ENCODE results near the gene BRD4. TPM values are rescaled to one million over a fixed set of nuclear protein-coding genes. Genes with fewer than 3 reads are reported as not detected.

Gene BRD4
- total and polyA plus RNA-seq, 2 donors (not counting 3 experiments of a cell fraction or from before 2014, with no cell fraction given): 14.9 to 125 TPM

DNA sequence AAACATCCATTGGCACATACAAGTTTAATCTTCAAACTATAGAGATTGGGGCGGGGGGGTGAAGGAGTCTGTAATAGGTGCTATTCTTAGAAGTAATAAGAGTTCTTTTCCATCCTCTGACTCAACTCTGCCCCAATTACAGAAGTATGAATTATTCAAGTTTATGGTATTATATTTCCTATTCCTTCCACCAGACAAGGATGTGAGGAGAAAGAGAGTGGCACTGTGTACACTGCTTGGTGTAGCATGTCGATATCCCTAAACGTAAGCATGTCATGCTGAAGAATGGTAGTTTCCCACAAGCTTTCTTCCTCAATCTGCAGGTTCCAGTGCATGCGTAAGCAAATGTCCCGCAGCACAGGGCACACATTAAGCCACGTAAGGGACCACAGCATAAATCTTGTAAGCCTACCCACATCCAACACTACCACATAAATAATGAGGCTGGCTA, 14.1 kb downstream of the BRD4 start:
- H3K4me2 ChIP-seq (ENCODE audit: insufficient read depth, low read length): no peak overlapping the region
- DNase-seq (ENCODE audit: low read depth, low spot score) (no peak), FAIRE-seq (no peak)
- CTCF ChIA-PET: interaction anchor here (0.5 to 1.3 kb wide), 5 partner anchors 10 to 226 kb away, joined by 3 to 5 read pairs (median 3); no protein-coding TSS in a partner anchor
- TF ChIP-seq MYC (IDR thresholded peaks at IDR 0.05; ENCODE audit: low read depth, low read length): no peak
- TF ChIP-seq, protein P1, sequence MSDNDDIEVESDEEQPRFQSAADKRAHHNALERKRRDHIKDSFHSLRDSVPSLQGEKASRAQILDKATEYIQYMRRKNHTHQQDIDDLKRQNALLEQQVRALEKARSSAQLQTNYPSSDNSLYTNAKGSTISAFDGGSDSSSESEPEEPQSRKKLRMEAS (IDR thresholded peaks at IDR 0.05; ENCODE audit: insufficient read depth, insufficient read length): no peak
- TF ChIP-seq EZH2 (IDR thresholded peaks at IDR 0.05; ENCODE audit: borderline replicate concordance, low read depth, low read length, severe bottlenecking): no peak
- no peak for TF ChIP-seq POLR2AphosphoS5 (IDR thresholded peaks at IDR 0.05; ENCODE audit: insufficient read depth, low read depth, low read length)
- TF ChIP-seq, protein P2, sequence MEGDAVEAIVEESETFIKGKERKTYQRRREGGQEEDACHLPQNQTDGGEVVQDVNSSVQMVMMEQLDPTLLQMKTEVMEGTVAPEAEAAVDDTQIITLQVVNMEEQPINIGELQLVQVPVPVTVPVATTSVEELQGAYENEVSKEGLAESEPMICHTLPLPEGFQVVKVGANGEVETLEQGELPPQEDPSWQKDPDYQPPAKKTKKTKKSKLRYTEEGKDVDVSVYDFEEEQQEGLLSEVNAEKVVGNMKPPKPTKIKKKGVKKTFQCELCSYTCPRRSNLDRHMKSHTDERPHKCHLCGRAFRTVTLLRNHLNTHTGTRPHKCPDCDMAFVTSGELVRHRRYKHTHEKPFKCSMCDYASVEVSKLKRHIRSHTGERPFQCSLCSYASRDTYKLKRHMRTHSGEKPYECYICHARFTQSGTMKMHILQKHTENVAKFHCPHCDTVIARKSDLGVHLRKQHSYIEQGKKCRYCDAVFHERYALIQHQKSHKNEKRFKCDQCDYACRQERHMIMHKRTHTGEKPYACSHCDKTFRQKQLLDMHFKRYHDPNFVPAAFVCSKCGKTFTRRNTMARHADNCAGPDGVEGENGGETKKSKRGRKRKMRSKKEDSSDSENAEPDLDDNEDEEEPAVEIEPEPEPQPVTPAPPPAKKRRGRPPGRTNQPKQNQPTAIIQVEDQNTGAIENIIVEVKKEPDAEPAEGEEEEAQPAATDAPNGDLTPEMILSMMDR (IDR thresholded peaks at IDR 0.05; ENCODE audit: extremely low read depth in 1 of 2, insufficient read depth in 1 of 2, low read depth in 1 of 2, low read length in 2 of 2): no peak
- BruUV-seq (replicated peaks): no TSS peak
- no peak overlapping the region for H3K4me3 ChIP-seq (replicated peaks in 1 of 3; ENCODE audit: insufficient read depth in 1 of 3, low read depth in 1 of 3, low read length in 3 of 3)
- peaks cover 8% of the 10 kb centered on the region for H3K4me1 ChIP-seq (ENCODE audit: control insufficient read depth, extremely low read depth, insufficient read depth, low read length)
- H3K79me2 ChIP-seq (ENCODE audit: control insufficient read depth, insufficient read depth, low read length): peaks cover 98% of the 10 kb centered on the region
- no peak overlapping the region for H2AFZ ChIP-seq (ENCODE audit: low read depth, low read length)
- POLR2A ChIA-PET: interaction anchor here (0.6 kb wide), 1 partner anchor 51 kb away, joined by 11 read pairs; no protein-coding TSS in a partner anchor
- H3K27ac ChIP-seq (ENCODE audit: insufficient read depth, low read depth, low read length): no peak overlapping the region
- H3K9me1 ChIP-seq (replicated peaks; ENCODE audit: control insufficient read depth, extremely low read depth, insufficient read depth, low read length): no peaks in the 10 kb centered on the region
- dilution Hi-C loops (cut with MboI; ENCODE audit: extremely low pct_ligation_motif_present, low sequenced_read_pairs): no loop called here
- H4K20me1 ChIP-seq (replicated peaks; ENCODE audit: control insufficient read depth, extremely low read depth, insufficient read depth, low read length): peaks cover 40% of the 10 kb centered on the region
- no peaks in the 10 kb centered on the region for H3K9me3 ChIP-seq (replicated peaks; ENCODE audit: control insufficient read depth, insufficient read depth, low read length)
- no peaks in the 10 kb centered on the region for H3K27me3 ChIP-seq (ENCODE audit: control insufficient read depth in 2 of 2, insufficient read depth in 2 of 2, low read length in 2 of 2)
- H3K36me3 ChIP-seq (ENCODE audit: control insufficient read depth in 2 of 2, extremely low read depth in 1 of 2, insufficient read depth in 2 of 2, low read length in 2 of 2): no peaks in the 10 kb centered on the region
- intact Hi-C loops (cut with micrococcal nuclease): no loop called here
- no peak overlapping the region for H3K9ac ChIP-seq (replicated peaks; ENCODE audit: extremely low read depth, insufficient read depth, low read length)
